COR-L47 (cell line): ENCODE measurements around the gene UBFD1.
A peak's percentile ranks its signal among the peaks of the same experiment; 100 is the strongest.
"Not testable (repeated sequence)": the region's sequence is repeated elsewhere in the genome, so short reads cannot be mapped to it uniquely, and the experiment has no call there.

ENCODE experiments used
- DNase-seq: peaks from one replicate; lab custom pipeline; 2025; lab: John Stamatoyannopoulos, UW

UBFD1 gene, protein sequence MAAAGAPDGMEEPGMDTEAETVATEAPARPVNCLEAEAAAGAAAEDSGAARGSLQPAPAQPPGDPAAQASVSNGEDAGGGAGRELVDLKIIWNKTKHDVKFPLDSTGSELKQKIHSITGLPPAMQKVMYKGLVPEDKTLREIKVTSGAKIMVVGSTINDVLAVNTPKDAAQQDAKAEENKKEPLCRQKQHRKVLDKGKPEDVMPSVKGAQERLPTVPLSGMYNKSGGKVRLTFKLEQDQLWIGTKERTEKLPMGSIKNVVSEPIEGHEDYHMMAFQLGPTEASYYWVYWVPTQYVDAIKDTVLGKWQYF

DNA sequence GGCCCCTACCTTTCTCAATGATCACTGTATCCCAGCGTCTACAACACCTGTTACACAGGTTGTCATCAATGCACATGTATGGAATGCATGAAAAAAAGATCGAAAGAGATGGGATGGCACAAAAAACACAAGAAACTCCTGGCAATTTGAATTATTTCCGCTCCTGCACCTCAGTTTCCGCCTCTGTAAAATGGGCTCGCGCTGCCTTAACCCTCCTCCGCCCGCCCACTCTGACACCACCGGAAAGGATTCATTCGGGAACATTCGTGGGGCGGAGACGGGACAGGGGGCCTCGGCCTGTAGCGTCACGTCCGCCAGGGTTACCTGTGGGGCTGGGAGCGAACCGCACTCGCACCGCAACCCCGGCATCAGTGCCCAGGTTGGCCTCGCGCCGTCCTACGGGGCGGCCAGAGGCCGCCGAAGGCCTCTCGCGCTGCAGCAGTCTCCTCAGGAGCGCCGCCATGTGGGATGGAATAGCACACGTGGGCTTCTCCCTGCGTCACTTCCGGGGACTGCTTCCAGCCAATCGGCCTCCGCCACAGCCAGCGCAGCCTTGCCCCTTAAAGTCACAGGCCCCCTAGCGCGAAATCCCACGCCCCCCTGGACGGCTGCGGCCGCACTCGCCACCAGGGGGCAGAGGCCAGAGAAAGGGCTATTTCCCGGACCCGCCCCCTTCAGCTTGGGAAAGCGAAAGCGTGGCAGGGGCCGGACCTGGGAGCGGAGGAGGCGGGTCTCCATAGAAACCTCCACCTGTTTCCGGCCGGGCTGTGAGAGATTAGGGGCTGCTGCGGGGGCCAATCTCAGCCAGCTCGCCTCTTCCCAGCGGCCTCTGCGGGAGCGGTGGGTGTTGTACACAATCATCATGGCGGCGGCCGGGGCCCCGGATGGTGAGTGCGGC lies at the start of gene UBFD1, which contains the start of gene EARS2:
UBFD1 (plus strand) TSS at position 847 of the 898 bp plus-strand sequence; CDS start at position 863, 16 bp downstream.
EARS2 (minus strand) TSS at position 470 of the 898 bp plus-strand sequence; CDS start at position 463, 7 bp downstream.
- peak; percentile 97 for DNase-seq

DNA sequence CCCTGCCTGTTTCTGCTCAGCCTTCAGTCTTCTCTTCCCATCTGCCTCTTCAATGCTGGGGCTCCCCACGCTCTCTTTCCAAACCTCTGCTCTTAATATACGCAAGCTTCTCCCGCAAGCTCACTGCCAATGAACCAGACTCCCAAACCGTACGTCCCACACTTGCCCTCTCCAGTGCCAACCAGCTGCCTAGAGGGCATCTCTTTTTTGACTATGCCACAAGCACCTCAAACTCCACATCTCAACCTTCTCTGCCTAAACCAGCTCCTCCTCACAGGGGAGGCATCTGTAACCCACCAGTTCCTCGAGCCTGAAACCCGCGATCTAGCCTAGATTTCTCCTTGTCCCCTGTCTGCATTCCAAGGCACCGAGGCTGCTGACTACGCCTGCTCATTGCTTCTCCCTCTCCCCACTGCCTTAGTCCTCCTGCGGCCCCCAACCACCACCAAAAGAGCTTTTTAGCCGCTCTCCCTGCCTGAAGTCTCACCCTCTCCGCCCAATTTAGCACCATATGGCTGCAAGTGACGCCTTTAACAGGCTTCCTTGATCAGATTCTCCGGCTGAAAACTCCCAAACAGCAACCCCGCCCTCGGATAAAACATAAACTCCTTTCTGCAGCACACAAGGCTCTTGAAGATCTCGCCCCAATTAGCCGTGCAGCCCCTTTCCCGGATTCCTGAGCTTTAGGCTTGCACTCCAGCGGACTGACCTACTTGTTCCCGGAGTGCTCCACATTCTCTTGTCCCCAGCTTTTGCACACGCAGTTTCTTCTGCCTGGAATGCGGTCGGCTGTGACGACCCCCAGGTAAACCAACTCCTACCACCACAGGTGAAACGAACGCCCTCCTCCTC lies 48.7 kb upstream of the UBFD1 start:
- DNase-seq: no peak

DNA sequence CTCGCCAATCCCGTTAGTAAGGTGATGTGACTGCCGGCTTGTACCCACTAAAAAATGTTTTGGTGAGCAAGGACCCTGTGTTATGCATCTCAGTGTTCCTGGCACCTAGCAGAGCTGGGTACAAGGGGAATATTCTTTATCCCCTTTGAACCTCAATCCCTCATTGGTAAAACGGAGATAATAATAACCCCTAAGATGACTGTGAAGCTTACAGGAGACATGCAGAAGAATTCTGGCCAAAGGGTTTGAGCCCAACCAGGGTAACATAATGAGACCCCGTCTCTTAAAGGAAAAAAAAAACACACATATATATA lies 48.1 kb upstream of the UBFD1 start:
- DNase-seq: no peak

DNA sequence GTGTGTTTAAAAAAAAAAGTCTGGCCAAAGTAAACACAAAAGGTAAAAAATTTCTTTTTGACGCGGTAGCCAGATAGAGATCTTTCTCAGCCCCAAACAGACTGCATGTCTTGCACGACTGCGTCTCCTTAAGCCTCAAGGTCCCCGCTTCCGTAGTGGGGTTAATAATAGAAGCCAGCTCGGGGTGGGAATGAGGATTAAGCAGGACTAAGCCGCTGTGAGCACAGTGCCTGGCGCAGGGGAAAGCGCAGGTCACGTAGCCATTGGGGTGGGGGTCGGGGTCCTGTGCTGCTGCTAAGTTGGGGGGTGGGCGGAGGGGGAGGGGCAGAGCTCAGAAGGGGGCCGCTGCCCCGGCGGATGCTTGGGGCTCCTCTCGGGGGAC lies 47.8 kb upstream of the UBFD1 start:
- DNase-seq: no peak

DNA sequence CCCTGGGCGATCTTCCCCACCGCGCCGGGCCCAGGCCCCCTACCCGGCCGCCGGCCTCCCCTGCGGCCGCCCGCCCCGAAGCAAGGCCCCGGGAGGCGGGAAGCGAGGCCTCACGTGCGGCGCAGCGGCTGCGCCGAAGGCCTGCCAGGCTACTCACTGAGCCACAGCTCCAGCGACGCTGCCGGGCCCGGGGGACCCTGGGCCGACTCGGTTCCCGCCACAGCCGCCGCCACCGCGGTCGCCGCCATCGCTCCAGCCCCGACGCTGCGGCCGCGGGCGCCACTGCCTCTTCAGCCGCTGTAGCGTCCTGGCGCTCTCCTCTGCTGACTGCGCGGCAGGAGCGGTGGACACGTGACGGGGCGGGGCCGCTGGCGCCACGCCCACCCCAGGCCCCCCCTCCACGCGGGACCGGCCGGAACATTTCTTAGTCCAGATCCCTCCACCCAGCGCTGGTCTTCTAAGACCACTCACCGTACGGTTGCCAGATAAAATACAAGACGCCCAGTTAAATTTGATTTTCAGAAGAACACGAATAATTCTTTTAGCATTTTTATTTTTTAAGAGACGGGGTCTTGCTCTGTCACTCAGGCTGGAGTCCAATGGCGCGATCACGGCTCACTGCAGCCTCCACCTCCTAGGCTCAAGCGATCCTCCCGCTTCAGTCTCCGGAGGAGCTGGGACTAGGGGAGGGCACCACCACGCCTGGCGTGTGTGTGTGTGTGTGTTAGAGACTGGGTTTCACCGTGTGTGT lies 47.2 kb upstream of the UBFD1 start, which contains the start of gene GGA2:
GGA2 (minus strand) TSS at position 331 of the 751 bp plus-strand sequence; CDS start at position 248, 83 bp downstream.
- DNase-seq: peak; percentile 68

DNA sequence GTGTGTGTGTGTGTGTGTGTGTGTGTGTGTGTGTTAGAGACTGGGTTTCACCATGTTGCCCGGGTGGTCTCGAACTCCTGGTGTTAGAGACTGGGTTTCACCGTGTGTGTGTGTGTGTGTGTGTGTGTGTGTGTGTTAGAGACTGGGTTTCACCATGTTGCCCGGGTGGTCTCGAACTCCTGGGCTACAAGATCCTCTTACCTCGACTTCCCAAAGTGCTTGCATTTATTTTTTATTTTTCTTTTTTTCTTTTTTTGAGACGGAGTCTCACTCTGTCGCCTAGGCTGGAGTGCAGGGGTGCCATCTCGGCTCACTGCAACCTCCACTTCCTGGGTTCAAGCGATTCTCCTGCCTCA lies 46.6 kb upstream of the UBFD1 start:
- DNase-seq: not testable (repeated sequence)

DNA sequence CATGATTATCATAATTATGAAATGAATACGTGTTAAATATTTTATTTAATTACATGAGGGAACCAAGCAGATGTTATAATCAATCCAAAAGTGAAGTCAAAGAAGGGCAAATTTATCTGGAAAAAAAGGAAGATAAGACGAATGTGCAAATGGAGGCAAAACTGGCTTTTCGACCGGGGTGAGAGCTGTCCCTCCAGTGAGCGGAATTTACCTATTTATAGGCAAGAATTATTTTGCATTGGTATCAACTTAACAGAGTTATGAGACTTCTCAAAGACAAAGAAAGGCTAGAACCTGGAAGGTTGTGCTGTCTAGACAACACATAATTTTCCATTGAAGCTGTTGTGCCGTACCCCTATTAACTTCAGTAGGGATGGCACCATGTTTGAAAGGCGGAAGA lies 45.8 kb upstream of the UBFD1 start:
- DNase-seq: no peak

DNA sequence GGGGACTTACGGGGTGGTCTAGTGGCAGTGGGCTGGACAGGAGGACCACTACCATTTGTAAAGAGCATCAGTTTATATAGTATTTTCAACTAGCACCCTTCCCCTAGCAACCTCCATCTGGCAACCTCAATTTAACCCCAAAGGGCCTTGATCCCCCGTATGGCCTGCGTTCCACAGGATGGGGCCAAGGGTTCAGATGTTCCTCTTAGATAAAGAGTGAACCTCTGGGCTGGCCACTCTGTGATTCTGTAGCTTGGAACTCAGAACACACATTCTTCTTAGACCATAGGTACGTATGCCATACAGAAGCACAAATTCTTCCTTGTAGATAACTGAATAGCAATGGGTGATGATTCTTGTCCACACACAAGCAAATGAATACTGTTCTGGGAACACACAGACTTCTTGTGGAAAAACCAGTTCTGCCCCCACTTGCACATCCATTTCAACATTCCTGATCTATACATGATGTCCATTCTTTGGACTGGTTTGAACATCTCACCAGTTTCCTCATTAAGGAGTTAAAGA lies 45.3 kb upstream of the UBFD1 start:
- DNase-seq: no peak

DNA sequence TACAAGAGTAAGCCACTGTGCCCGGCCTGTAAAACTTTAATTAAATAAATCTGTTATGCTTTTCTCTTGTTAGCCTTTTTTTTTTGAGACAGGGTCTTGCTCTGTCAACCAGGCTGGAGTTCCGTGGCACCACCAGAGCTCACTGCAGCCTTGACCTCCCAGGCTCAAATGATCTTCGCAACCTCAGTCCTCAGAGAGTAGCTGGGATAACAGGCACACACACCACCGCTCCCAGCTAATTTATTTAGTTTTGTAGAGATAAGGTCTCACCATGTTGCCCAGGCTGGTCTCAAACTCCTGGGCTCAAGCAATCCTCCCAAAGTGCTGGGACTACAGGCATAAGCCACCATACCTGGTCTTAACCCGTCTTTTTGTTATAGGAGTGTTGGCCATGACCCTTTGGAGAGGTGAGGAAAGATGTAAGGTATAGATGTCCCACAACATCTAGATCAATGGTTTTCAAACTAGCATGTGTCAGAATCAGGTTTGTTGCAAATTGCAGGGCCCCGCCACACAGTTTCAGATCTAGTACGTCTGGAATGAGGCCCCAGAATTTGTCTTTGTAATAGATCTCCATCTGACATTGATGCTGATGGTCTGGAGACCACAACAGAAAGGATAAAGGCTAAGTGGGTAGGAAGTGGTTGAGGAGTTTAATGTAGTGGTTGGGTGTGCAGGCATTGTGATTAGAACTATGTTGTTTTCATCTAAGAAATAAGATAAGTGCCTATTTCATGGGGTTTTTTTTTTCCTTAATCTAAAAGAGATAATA lies 43.0 kb upstream of the UBFD1 start:
- no peak for DNase-seq

DNA sequence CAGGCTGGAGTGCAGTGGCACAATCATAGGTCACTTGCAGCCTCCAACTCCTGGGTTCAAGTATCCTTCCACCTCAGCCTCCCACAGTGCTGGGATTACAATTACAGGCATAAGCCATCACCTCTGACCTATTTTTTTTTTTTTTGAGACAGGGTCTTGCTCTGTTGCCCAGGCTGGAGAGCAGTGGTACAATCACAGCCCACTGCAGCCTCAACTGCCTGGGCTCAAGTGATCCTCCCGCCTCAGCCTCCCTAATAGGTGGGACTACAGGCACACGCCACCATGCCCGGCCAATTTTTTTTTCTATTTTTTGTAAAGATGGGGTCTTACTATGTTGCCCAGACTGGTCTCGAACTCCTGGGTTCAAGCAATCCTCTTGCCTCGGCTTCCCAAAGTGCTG lies 41.6 kb upstream of the UBFD1 start:
- no peak for DNase-seq

DNA sequence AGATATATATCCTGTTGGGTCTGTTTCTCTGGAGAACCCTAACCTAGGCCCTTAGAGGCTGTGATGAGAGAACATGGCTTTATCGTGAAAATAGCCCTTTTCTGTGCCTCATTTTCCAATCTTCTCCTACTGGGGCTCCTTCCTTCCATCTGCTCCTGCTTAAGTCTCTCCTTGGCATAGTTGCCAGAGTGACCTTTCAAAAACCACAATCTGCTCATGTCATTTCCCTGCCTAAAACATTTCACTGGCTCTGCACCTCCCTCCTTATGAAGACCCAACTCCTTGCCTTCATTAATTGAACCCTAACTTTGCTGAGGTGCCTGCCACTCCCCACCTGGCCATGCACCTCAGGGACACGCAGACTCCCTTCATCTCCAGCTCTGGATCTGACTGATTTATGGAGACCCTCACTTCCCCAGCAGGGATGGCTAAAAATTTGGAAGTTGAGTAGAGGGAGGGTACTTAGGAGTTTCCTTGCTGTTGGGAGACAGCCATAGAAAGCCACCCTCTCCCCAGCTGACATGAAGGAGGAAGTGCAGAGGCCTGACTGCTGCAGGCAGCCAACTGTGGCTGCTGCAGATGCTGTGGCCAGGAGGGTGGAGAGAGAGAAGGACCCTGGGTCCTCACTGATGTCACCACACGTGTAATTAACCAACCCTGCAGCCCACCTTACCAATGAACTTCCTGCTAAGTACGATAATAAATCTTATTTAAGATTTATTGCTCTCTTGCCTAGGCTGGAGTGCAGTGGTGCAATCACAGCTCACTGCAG lies 41.0 kb upstream of the UBFD1 start:
- no peak for DNase-seq

DNA sequence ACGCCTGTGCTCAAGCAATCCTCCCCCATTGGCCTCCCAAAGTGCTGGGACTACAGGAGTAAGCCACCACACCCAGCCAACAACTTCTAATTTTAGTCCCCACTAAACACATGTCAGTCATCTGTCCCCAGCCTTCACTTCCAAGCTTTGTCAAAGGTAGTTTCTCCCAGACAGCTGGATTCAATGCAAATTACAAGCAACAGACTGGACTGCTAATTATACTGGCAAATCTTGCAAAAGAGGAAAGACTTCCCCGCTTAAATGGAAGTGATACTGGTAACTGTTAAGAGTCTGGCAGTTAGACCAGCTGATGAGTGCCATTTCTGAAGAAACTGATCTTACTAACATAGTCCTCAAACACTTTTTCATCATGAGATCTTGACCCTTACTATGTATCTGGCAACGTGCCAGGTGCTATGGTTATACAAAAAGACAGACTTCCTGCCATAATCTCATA lies 39.1 kb upstream of the UBFD1 start:
- DNase-seq: no peak

DNA sequence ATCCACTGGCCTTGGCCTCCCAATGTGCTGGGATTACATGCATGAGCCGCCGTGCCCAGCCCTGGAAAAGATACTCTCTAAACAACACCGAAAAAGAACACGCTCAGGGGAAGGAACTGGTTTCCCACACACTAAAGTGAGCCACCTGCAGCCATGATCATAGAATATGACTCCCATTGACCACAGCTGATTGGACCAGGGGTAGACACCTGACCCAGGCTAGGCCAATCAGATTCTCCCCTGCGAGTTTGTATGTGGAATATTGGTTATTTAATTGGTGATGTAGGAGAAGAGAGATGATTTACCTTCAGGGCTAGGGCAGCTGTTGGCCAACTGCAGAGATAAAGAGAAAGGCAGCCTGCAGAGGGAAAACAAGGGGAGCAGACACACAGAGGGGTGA lies 38.2 kb upstream of the UBFD1 start:
- DNase-seq: no peak

DNA sequence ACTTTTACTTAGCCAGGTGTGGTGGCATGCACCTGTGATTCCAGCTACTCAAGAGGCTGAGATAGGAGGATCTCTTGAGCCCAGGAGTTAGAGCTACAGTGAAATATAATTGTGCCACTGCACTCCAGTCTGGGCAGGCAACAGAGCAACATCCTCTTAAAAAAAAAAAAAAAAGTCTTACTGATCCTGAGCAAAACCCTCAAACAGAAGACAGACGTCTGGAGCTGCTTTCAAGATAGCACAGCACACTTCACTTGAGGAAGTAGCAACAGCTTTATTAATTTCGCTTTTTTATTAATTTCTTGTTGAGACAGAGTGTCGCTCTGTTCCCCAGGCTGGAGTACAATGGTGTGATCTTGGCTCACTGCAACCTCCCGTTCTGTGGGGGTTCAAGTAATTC lies 37.0 kb upstream of the UBFD1 start:
- no peak for DNase-seq

DNA sequence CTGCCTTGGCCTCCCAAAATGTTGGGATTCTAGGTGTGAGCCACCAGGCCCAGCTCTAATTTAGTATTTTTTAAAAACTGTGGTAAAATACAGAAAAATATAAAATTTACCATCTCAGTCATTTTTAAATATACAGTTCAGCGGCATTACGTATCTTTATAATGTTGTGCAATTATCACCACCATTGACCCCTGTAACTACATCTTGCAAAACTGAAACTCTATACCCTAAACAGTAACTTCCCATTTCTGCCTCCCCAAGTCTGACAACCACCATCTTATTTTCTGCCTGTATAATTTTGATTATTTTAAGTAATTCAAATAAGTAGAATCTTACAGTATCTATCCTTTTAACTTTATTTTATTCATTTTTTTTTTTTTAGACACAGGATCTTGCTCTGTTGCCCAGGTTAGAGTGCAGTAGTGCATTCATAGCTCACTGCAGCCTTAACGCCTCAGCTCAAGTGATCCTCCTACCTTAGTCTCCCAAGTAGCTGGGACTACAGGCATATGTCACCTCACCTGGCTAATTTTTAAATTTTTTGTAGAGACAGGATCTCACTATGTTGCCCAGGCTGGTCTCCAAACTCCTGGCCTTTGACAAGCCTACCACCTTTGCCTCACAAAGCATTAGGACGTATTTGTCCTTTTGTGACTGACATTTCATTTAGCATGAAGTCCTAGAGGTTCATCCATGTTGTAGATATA lies 36.3 kb upstream of the UBFD1 start:
- DNase-seq: no peak

DNA sequence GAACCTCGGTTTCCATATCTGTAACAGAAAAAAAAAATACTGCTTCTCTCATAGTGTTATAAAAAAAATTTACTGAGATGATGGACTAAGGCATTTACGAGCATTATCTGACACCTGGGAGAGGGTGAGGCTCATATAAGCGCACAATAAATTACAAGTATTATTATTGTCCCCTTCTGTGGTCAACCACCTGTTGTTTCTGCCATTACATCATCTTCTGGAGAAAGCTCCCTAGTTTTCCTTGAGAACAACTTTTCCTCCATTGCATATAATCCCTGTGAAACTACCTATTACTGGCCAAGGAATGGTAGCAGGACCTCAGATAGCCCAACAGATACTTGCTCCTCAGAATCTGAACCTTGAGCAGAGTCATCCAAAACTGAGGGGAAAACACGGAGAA lies 35.6 kb upstream of the UBFD1 start:
- DNase-seq: no peak

DNA sequence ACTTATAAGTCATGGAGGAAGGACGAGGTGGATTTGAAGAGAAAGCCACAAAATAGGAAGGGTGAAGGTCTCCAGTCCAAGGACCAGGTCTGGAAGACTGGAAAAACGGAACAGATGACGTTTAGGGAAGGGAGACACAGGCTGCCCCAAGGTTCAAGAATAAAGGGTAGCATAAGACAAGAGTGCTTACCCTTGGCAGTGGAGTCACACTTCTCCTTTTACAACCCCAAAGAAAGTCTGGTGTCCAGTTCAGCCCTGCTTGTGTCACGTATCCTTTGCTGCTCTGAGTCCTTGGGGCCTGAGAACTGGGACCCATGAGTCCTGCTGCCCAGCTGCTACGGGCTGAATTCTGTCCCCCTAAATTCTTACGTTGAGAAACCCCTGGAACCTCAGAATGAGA lies 34.2 kb upstream of the UBFD1 start:
- DNase-seq: no peak

DNA sequence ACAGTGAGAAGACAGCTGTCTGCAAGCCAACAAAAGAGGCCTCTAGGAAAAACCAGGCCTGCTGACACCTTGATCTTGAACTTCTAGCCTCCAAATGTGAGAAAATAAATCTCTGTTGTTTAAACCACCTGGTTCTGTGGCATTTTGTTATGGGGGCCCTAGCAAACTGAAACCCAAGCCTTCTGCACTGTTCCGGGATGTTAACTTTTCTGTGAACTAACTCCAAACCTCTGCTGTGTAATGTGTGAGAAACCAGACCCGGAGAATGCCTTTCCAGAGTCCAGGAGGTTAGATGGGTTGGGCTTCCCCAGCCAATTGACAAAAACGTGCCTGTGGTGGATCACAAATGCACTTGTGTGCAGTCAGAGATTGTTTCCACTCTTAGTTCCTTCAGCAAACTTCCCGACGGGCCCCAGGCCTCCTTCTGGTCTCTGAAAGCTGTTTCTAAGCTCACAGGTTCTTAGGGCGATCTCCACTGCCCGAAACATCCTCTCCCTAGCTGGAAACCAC lies 33.6 kb upstream of the UBFD1 start:
- DNase-seq: no peak

DNA sequence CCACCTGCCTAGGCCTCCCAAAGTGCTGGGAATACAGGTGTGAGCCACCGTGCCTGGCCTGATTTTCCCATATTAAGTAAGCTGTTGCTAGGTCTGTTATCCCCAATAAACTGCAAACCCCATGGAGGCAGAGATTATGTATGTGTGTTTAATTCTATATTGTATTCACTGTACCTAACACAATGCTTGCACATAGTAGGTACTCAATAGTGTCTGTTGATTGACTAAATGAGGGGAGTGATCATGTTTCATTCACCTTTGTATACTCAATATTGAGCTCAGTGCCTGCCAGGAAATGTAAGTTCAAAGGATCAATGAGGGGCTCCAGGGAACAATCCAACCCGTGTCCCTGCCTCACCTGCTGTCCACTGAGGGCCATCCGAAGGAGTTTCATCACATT lies 32.6 kb upstream of the UBFD1 start:
- no peak for DNase-seq
